Activated T-cell treated with anti-CD3 and anti-CD28 coated beads, Interleukin-2, amount 50 U/mL, for 24 hours (primary cell): ENCODE results near the gene CABYR.
"Not testable (repeated sequence)": the region's sequence is repeated elsewhere in the genome, so short reads cannot be mapped to it uniquely, and the experiment has no call there.

Experiments used
- DNase-seq: peaks from one replicate; pipeline ENCODE4 v3.0.0-alpha.2; 2020
- H3K27ac Mint-ChIP-seq: 2 replicates; pipeline ENCODE4 v1.8.0; 2020; ENCODE audit warnings: mild to moderate bottlenecking, mixed read lengths
- H3K27me3 Mint-ChIP-seq: 2 replicates; pipeline ENCODE4 v1.8.0; 2020; ENCODE audit warnings: mixed read lengths
- H3K36me3 Mint-ChIP-seq: 2 replicates; pipeline ENCODE4 v1.8.0; 2020; ENCODE audit warnings: low read depth, mixed read lengths
- H3K4me1 Mint-ChIP-seq: 2 replicates; pipeline ENCODE4 v1.8.0; 2020; ENCODE audit warnings: low read depth, mixed read lengths
- H3K4me3 Mint-ChIP-seq: 2 replicates; pipeline ENCODE4 v1.8.0; 2020; ENCODE audit warnings: mild to moderate bottlenecking, moderate library complexity, mixed read lengths
- H3K9me3 Mint-ChIP-seq: 2 replicates; pipeline ENCODE4 v1.8.0; 2020; ENCODE audit warnings: mixed read lengths

The CABYR gene

GRCh38 chr18:24115628-24116027 lies 23.2 kb upstream of the CABYR start:
- Mint-ChIP-seq H3K27me3 (no peaks in the 10 kb centered on the region), H3K4me1 (peaks cover 40% of the 10 kb centered on the region), H3K36me3 (peaks cover 69% of the 10 kb centered on the region)

GRCh38 chr18:24118750-24119577 lies 19.9 kb upstream of the CABYR start:
- no peaks in the 10 kb centered on the region for H3K27me3 Mint-ChIP-seq
- DNase-seq = peak; percentile 79
- H3K9me3 Mint-ChIP-seq = no peaks in the 10 kb centered on the region
- no peak overlapping the region for H3K4me3 Mint-ChIP-seq
- H3K27ac Mint-ChIP-seq = no peak overlapping the region
- peaks cover 21% of the 10 kb centered on the region for H3K4me1 Mint-ChIP-seq
- peaks cover 85% of the 10 kb centered on the region for H3K36me3 Mint-ChIP-seq

More at GRCh38 chr18:24115628-24116027, 23.2 kb upstream of the CABYR start:
- Mint-ChIP-seq H3K9me3 (no peaks in the 10 kb centered on the region), H3K27ac (peak overlapping the region; percentile 72), H3K4me3 (no peak overlapping the region)
- no peak for DNase-seq

- Mint-ChIP-seq H3K27me3 (no peaks in the 10 kb centered on the region), H3K4me1 (peaks cover 4% of the 10 kb centered on the region), H3K9me3 (no peaks in the 10 kb centered on the region), H3K4me3 (no peak overlapping the region), H3K36me3 (peaks cover 85% of the 10 kb centered on the region), H3K27ac (no peak overlapping the region)
- DNase-seq = no peak
Observed at GRCh38 chr18:24120676-24121075, 18.2 kb upstream of the CABYR start.

- no peaks in the 10 kb centered on the region for H3K9me3 Mint-ChIP-seq
- H3K27me3 Mint-ChIP-seq = no peaks in the 10 kb centered on the region
- no peaks in the 10 kb centered on the region for H3K4me1 Mint-ChIP-seq
- peaks cover 84% of the 10 kb centered on the region for H3K36me3 Mint-ChIP-seq
- H3K27ac Mint-ChIP-seq = no peak overlapping the region
- H3K4me3 Mint-ChIP-seq = no peak overlapping the region
- no peak for DNase-seq
Observed at GRCh38 chr18:24121625-24122024, 17.2 kb upstream of the CABYR start.

GRCh38 chr18:24126155-24126961 lies 12.5 kb upstream of the CABYR start:
- H3K36me3 Mint-ChIP-seq = peaks cover 80% of the 10 kb centered on the region
- no peaks in the 10 kb centered on the region for H3K4me1 Mint-ChIP-seq
- DNase-seq = no peak
- no peaks in the 10 kb centered on the region for H3K27me3 Mint-ChIP-seq
- H3K9me3 Mint-ChIP-seq = no peaks in the 10 kb centered on the region
- no peak overlapping the region for H3K4me3 Mint-ChIP-seq
- H3K27ac Mint-ChIP-seq = peak overlapping the region; percentile 35

- no peaks in the 10 kb centered on the region for H3K27me3 Mint-ChIP-seq
- peaks cover 83% of the 10 kb centered on the region for H3K36me3 Mint-ChIP-seq
- no peak for DNase-seq
Observed at GRCh38 chr18:24127735-24128134, 11.1 kb upstream of the CABYR start.

GRCh38 chr18:24128700-24129099 lies 10.2 kb upstream of the CABYR start:
- no peak for DNase-seq
- H3K27ac Mint-ChIP-seq = no peak overlapping the region

More at GRCh38 chr18:24127735-24128134, 11.1 kb upstream of the CABYR start:
- H3K9me3 Mint-ChIP-seq = no peaks in the 10 kb centered on the region
- peak overlapping the region; percentile 30 for H3K27ac Mint-ChIP-seq
- no peaks in the 10 kb centered on the region for H3K4me1 Mint-ChIP-seq
- H3K4me3 Mint-ChIP-seq = no peak overlapping the region

GRCh38 chr18:24130494-24130893 lies 8.4 kb upstream of the CABYR start:
- no peaks in the 10 kb centered on the region for H3K4me1 Mint-ChIP-seq
- no peak for DNase-seq
- no peaks in the 10 kb centered on the region for H3K9me3 Mint-ChIP-seq
- H3K36me3 Mint-ChIP-seq = peaks cover 74% of the 10 kb centered on the region
- no peak overlapping the region for H3K27ac Mint-ChIP-seq
- H3K27me3 Mint-ChIP-seq = no peaks in the 10 kb centered on the region
- no peak overlapping the region for H3K4me3 Mint-ChIP-seq

More at GRCh38 chr18:24128700-24129099, 10.2 kb upstream of the CABYR start:
- Mint-ChIP-seq H3K4me3 (no peak overlapping the region), H3K27me3 (no peaks in the 10 kb centered on the region), H3K4me1 (no peaks in the 10 kb centered on the region), H3K9me3 (no peaks in the 10 kb centered on the region), H3K36me3 (peaks cover 84% of the 10 kb centered on the region)

- peaks cover 26% of the 10 kb centered on the region for H3K4me1 Mint-ChIP-seq
- H3K27me3 Mint-ChIP-seq = peaks cover 18% of the 10 kb centered on the region
- H3K9me3 Mint-ChIP-seq = no peaks in the 10 kb centered on the region
- no peak overlapping the region for H3K4me3 Mint-ChIP-seq
- no peak overlapping the region for H3K27ac Mint-ChIP-seq
- DNase-seq = no peak
- H3K36me3 Mint-ChIP-seq = peaks cover 25% of the 10 kb centered on the region
Observed at GRCh38 chr18:24136967-24137373, 1.9 kb upstream of the CABYR start.

GRCh38 chr18:24138409-24138788 lies 463 bp upstream of the CABYR start:
- no peaks in the 10 kb centered on the region for H3K9me3 Mint-ChIP-seq
- H3K27ac Mint-ChIP-seq = peak overlapping the region; percentile 65
- H3K27me3 Mint-ChIP-seq = peaks cover 22% of the 10 kb centered on the region
- no peak for DNase-seq
- H3K36me3 Mint-ChIP-seq = peaks cover 11% of the 10 kb centered on the region
- peak overlapping the region; percentile 83 for H3K4me3 Mint-ChIP-seq
- peaks cover 26% of the 10 kb centered on the region for H3K4me1 Mint-ChIP-seq

GRCh38 chr18:24140697-24141096 lies 1.8 kb downstream of the CABYR start:
- Mint-ChIP-seq H3K4me1 (peaks cover 26% of the 10 kb centered on the region), H3K9me3 (no peaks in the 10 kb centered on the region), H3K27me3 (peaks cover 28% of the 10 kb centered on the region), H3K36me3 (no peaks in the 10 kb centered on the region), H3K27ac (no peak overlapping the region), H3K4me3 (no peak overlapping the region)
- DNase-seq = no peak

GRCh38 chr18:24142376-24142775 lies 3.5 kb downstream of the CABYR start:
- Mint-ChIP-seq H3K9me3 (no peaks in the 10 kb centered on the region), H3K27me3 (peaks cover 28% of the 10 kb centered on the region), H3K4me1 (peaks cover 16% of the 10 kb centered on the region), H3K27ac (no peak overlapping the region), H3K4me3 (no peak overlapping the region), H3K36me3 (no peaks in the 10 kb centered on the region)
- no peak for DNase-seq

GRCh38 chr18:24149591-24149990 lies 10.7 kb downstream of the CABYR start:
- not testable (repeated sequence) for H3K4me1 Mint-ChIP-seq, H3K9me3 Mint-ChIP-seq, H3K4me3 Mint-ChIP-seq, H3K36me3 Mint-ChIP-seq, H3K27me3 Mint-ChIP-seq, DNase-seq, H3K27ac Mint-ChIP-seq

GRCh38 chr18:24153397-24153796 lies 14.5 kb downstream of the CABYR start:
- H3K27me3 Mint-ChIP-seq = no peaks in the 10 kb centered on the region
- no peak overlapping the region for H3K4me3 Mint-ChIP-seq
- no peaks in the 10 kb centered on the region for H3K36me3 Mint-ChIP-seq
- no peaks in the 10 kb centered on the region for H3K4me1 Mint-ChIP-seq
- no peak for DNase-seq
- H3K27ac Mint-ChIP-seq = no peak overlapping the region
- H3K9me3 Mint-ChIP-seq = no peaks in the 10 kb centered on the region

- Mint-ChIP-seq H3K4me1 (no peaks in the 10 kb centered on the region), H3K9me3 (no peaks in the 10 kb centered on the region), H3K27me3 (no peaks in the 10 kb centered on the region), H3K27ac (no peak overlapping the region), H3K4me3 (no peak overlapping the region), H3K36me3 (no peaks in the 10 kb centered on the region)
- DNase-seq = no peak
Observed at GRCh38 chr18:24157855-24158254, 19.0 kb downstream of the CABYR start.
